Panc1 (cell line): ENCODE results near the gene ATOSB. TPM values are rescaled to one million over a fixed set of nuclear protein-coding genes. Genes with fewer than 3 reads are reported as not detected.
A peak's percentile ranks its signal among the peaks of the same experiment; 100 is the strongest.

Experiments
- ATAC-seq: fragments of 200-7000 bp; cut with Tn5 transposase; 2 replicates; pipeline ENCODE4 v1.9.1; 2020; ENCODE audit warnings: mild to moderate bottlenecking, moderate library complexity
- BruUV-seq: library from RNA; stranded (reverse); fragments of 400-500 nt; replicated peaks from 2 replicates; lab custom pipeline; 2021; lab: Mats Ljungman, UMichigan
- CTCF ChIA-PET: fragments of 300-600 bp; sonication (Branson Sonifier 250); formaldehyde crosslinking; loops from one replicate; lab custom pipeline; 2022; ENCODE audit warnings: antibody characterized with exemption; lab: Charles Lee
- POLR2A ChIA-PET: fragments of 300-600 bp; sonication (Branson Sonifier 250); formaldehyde crosslinking; loops from one replicate; lab custom pipeline; 2022; ENCODE audit warnings: antibody characterized with exemption; lab: Charles Lee
- DNase-seq: peaks from one replicate; pipeline ENCODE4 v3.0.0-alpha.2; 2010; ENCODE audit warnings: low read depth, low spot score
- H3K27ac ChIP-seq: 2 replicates; pipeline ENCODE4 v1.5.1; 2011; ENCODE audit warnings: mild to moderate bottlenecking, low read length, inconsistent platforms
- H3K27me3 ChIP-seq: fragments of 200-500 bp; sonication (Bioruptor generic); 2 replicates; pipeline ENCODE4 v1.6.0; 2014; ENCODE audit warnings: low read length, inconsistent platforms; ENCODE audit not compliant: control insufficient read depth, insufficient read depth
- H3K36me3 ChIP-seq: fragments of 200-500 bp; sonication (Bioruptor generic); 2 replicates; pipeline ENCODE4 v1.5.1; 2014; ENCODE audit warnings: inconsistent platforms, mild to moderate bottlenecking, low read length, moderate library complexity; ENCODE audit not compliant: control insufficient read depth, insufficient read depth
- H3K4me1 ChIP-seq: 2 replicates; pipeline ENCODE4 v1.5.1; 2011; ENCODE audit warnings: inconsistent platforms, mild to moderate bottlenecking, low read length, moderate library complexity; ENCODE audit not compliant: control insufficient read depth, insufficient read depth
- H3K4me3 ChIP-seq, 2 experiments: 2 replicates each; pipeline ENCODE4 v1.5.1; 2011 to 2012; ENCODE audit warnings: low read depth in 2 of 2, low read length in 2 of 2, mild to moderate bottlenecking in 2 of 2, inconsistent platforms in 1 of 2, moderate library complexity in 1 of 2
- H3K9me3 ChIP-seq: fragments of 200-500 bp; sonication (Bioruptor generic); 2 replicates; pipeline ENCODE4 v1.5.1; 2014; ENCODE audit warnings: low read depth, mild to moderate bottlenecking, inconsistent platforms, low read length, moderate library complexity; ENCODE audit not compliant: control insufficient read depth, insufficient read depth
- POLR2AphosphoS5 ChIP-seq: IDR thresholded peaks from 2 replicates; pipeline ENCODE4 v1.6.1; 2012; ENCODE audit warnings: mild to moderate bottlenecking, low read depth, low read length, moderate library complexity
- SIN3A ChIP-seq: IDR thresholded peaks from 2 replicates; pipeline ENCODE4 v1.6.1; 2012; ENCODE audit warnings: low read depth, mild to moderate bottlenecking, low read length, moderate library complexity, borderline replicate concordance; ENCODE audit not compliant: insufficient read depth
- TCF7L2 ChIP-seq: IDR thresholded peaks from 2 replicates; pipeline ENCODE4 v1.6.1; 2011; ENCODE audit warnings: mild to moderate bottlenecking, low read depth, low read length, inconsistent platforms
- in situ Hi-C: cut with HindIII; loops from 2 replicates; pipeline ENCODE4 v1.10.0; 2016; ENCODE audit warnings: low sequenced_read_pairs, low pct_unique_long_range_greater_than_20kb
- intact Hi-C: fragments of 100-400 bp; cut with micrococcal nuclease; formaldehyde crosslinking; loops from one replicate; pipeline ENCODE4 v1.10.0; 2022; ENCODE audit not compliant: unreplicated experiment
- total RNA-seq: library from RNA; stranded (reverse); gene quantifications from one replicate; pipeline ENCODE4 v1.2.1, GENCODE V29; 2021; ENCODE audit not compliant: unreplicated experiment
- TF ChIP-seq, protein P1 (sequence below), 2 experiments: IDR thresholded peaks; 2 replicates each; pipeline ENCODE4 v1.6.1; 2011 to 2012; ENCODE audit warnings: low read depth in 2 of 2, control low read depth in 1 of 2, low read length in 1 of 2, mild to moderate bottlenecking in 1 of 2, moderate library complexity in 1 of 2; ENCODE audit not compliant: insufficient read depth in 1 of 2
- TF ChIP-seq, protein P2 (sequence below): fragments of 450-650 bp; IDR thresholded peaks from 2 replicates; pipeline ENCODE4 v1.5.1; 2017; ENCODE audit warnings: mild to moderate bottlenecking

ATOSB gene
- total RNA-seq, 1 experiment from 2014 or later, result 23.6 TPM

GRCh38 chr9:35163413-35163812 is 47.8 kb upstream of the ATOSB start:
- Histone ChIP-seq H3K9me3 (no peaks in the 10 kb centered on the region), H3K27ac (peak overlapping the region; percentile 81; the same call in 1 of the 2 replicates), H3K27me3 (no peaks in the 10 kb centered on the region), H3K36me3 (no peaks in the 10 kb centered on the region), H3K4me3 (peak overlapping the region; percentile 70 to 90), H3K4me1 (peaks cover 15% of the 10 kb centered on the region)
- no peak for DNase-seq
- ATAC-seq, result no peak
- TF ChIP-seq TCF7L2 (no peak), POLR2AphosphoS5 (no peak), SIN3A (no peak)
- TF ChIP-seq, protein P1, sequence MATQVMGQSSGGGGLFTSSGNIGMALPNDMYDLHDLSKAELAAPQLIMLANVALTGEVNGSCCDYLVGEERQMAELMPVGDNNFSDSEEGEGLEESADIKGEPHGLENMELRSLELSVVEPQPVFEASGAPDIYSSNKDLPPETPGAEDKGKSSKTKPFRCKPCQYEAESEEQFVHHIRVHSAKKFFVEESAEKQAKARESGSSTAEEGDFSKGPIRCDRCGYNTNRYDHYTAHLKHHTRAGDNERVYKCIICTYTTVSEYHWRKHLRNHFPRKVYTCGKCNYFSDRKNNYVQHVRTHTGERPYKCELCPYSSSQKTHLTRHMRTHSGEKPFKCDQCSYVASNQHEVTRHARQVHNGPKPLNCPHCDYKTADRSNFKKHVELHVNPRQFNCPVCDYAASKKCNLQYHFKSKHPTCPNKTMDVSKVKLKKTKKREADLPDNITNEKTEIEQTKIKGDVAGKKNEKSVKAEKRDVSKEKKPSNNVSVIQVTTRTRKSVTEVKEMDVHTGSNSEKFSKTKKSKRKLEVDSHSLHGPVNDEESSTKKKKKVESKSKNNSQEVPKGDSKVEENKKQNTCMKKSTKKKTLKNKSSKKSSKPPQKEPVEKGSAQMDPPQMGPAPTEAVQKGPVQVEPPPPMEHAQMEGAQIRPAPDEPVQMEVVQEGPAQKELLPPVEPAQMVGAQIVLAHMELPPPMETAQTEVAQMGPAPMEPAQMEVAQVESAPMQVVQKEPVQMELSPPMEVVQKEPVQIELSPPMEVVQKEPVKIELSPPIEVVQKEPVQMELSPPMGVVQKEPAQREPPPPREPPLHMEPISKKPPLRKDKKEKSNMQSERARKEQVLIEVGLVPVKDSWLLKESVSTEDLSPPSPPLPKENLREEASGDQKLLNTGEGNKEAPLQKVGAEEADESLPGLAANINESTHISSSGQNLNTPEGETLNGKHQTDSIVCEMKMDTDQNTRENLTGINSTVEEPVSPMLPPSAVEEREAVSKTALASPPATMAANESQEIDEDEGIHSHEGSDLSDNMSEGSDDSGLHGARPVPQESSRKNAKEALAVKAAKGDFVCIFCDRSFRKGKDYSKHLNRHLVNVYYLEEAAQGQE (IDR thresholded peaks at IDR 0.05; ENCODE audit: insufficient read depth in 1 of 2, low read depth in 2 of 2, low read length in 1 of 2), result no peak
- TF ChIP-seq, protein P2, sequence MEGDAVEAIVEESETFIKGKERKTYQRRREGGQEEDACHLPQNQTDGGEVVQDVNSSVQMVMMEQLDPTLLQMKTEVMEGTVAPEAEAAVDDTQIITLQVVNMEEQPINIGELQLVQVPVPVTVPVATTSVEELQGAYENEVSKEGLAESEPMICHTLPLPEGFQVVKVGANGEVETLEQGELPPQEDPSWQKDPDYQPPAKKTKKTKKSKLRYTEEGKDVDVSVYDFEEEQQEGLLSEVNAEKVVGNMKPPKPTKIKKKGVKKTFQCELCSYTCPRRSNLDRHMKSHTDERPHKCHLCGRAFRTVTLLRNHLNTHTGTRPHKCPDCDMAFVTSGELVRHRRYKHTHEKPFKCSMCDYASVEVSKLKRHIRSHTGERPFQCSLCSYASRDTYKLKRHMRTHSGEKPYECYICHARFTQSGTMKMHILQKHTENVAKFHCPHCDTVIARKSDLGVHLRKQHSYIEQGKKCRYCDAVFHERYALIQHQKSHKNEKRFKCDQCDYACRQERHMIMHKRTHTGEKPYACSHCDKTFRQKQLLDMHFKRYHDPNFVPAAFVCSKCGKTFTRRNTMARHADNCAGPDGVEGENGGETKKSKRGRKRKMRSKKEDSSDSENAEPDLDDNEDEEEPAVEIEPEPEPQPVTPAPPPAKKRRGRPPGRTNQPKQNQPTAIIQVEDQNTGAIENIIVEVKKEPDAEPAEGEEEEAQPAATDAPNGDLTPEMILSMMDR, result no peak
- no TSS peak for BruUV-seq
- ChIA-PET CTCF (no interaction called here), POLR2A (no interaction called here)
- in situ Hi-C loops (no loop called here), intact Hi-C loops (no loop called here)

GRCh38 chr9:35162605-35163315 is 47.1 kb upstream of the ATOSB start:
- Histone ChIP-seq H3K4me3 (peak overlapping the region; percentile 70 to 90), H3K27me3 (no peaks in the 10 kb centered on the region), H3K27ac (peak overlapping the region; percentile 81), H3K9me3 (no peaks in the 10 kb centered on the region), H3K4me1 (peaks cover 15% of the 10 kb centered on the region), H3K36me3 (no peaks in the 10 kb centered on the region)
- TSS peak; percentile 65 for BruUV-seq
- intact Hi-C loops, result no loop called here
- ChIA-PET POLR2A (interaction anchor here (0.6 to 1.2 kb wide), 3 partner anchors 36 to 61 kb away, joined by 3 to 5 read pairs (median 4); no protein-coding TSS in a partner anchor), CTCF (interaction anchor here (1.3 kb wide), 1 partner anchor 47 kb away, joined by 5 read pairs; the partner anchor contains the start of gene ATOSB)
- TF ChIP-seq, protein P2, result no peak
- no peak for TF ChIP-seq SIN3A
- TF ChIP-seq TCF7L2, result no peak
- TF ChIP-seq, protein P1 (IDR thresholded peaks at IDR 0.05; ENCODE audit: insufficient read depth in 1 of 2, low read depth in 2 of 2, low read length in 1 of 2), result no peak
- TF ChIP-seq POLR2AphosphoS5, result no peak
- ATAC-seq (no peak; the same call in 1 of the 2 replicates), DNase-seq (no peak)
- in situ Hi-C loops, result no loop called here
